GM18909 (cell line): ENCODE results near the gene MYO1H.
"Not testable (repeated sequence)": the region's sequence is repeated elsewhere in the genome, so short reads cannot be mapped to it uniquely, and the experiment has no call there.

Experiments
- ATAC-seq: cut with Tn5 transposase; IDR thresholded peaks from one replicate; pipeline ENCODE4 v1.9.1; 2021; ENCODE audit warnings: mild to moderate bottlenecking; ENCODE audit not compliant: unreplicated experiment, poor library complexity

MYO1H gene

DNA sequence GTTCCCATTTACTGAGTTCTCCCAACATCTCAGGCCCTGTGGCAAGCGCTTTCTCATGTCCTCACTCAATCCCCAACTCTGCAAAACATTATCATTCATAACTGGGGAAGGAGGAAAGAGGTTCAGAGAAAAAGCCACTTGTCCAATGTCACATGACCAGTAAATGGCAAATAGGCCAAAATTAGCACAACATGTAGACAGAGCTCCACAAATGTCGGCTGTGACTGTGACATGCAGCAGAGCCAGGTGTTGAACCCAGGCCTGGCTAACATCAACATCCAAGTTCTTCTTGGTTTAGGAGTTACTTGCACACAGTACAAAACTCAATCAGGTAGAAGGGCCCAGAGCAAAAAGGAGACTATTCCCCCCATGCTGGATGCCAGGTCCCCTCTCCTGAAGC, 118.6 kb downstream of the MYO1H start:
- no peak for ATAC-seq

GRCh38 chr12:109466821-109467220, 119.1 kb downstream of the MYO1H start:
- ATAC-seq, result no peak

- no peak for ATAC-seq
These were observed 120.4 kb downstream of the MYO1H start for GRCh38 chr12:109467978-109468676.

GRCh38 chr12:109469517-109469916, 121.8 kb downstream of the MYO1H start:
- no peak for ATAC-seq

GRCh38 chr12:109473006-109473405, 125.3 kb downstream of the MYO1H start:
- no peak for ATAC-seq

GRCh38 chr12:109473526-109474270, 126.0 kb downstream of the MYO1H start:
- ATAC-seq, result not testable (repeated sequence)

DNA sequence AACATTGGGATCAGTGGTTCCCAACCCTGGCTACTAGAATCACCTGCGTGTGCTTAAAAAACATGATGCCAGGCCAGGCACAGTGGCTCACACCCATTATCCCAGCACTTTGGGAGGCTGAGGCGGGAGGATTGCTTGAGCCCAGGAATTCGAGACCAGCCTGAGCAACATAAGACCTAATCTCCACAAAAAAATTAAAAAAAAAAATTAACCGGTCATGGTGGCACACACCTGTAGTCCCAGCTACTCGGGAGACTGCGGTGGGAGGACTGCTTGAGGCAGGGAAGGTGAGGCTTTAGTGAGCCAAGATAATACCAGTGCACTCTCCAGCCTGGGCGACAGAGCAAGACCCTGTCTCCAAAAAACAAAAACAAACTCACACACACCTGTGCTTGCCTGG, 127.4 kb downstream of the MYO1H start:
- no peak for ATAC-seq

- ATAC-seq, result no peak
These were observed 128.5 kb downstream of the MYO1H start for GRCh38 chr12:109475993-109476806.

DNA sequence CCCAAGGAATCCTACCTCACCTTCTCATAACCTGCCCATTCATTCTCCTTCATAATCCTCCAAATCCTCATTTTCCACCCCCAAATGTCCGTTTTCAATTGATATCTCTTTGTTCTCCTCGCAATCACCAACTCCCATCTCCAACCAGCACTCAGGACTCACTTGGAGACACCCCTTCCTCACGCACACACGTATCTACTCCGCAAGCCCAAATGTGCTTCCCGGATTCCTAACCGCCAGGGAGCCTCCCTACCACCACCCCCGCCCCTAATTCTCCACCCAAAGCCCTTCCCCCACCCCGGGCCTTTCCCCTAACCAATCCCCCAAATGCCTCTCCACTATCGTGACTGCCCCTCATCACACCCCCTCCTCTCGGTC, 129.1 kb downstream of the MYO1H start:
- ATAC-seq, result no peak

GRCh38 chr12:109477185-109477962, 129.7 kb downstream of the MYO1H start, which contains the start of the genes KCTD10 and UBE3B:
Gene KCTD10 (minus strand): TSS chr12:109477300. CDS start chr12:109477262, 38 bp downstream.
Gene UBE3B (plus strand): TSS chr12:109477634. CDS start chr12:109483552, 5,918 bp downstream.
- ATAC-seq, result peak; percentile 94

- ATAC-seq, result no peak
These were observed 130.2 kb downstream of the MYO1H start for GRCh38 chr12:109477963-109478315.

DNA sequence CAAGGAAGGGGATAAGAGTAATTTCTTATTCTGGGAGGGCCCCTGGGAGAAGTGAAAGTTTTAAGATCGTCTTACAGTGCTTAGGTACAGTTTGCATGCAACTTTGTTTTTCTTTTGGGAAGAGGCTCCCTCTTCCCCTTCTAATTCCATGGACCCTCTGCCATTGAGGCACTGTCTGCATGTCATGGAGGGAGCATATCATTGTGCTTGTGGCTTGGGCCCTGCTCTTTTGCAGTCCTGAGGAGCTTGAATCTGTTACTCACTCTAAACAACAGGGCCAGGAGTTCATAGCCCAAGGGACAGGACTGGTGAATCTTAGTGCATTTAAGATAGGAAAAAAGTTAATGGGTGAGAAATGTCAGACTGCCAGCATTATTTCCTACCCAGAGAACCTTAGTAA, 132.1 kb downstream of the MYO1H start:
- ATAC-seq, result no peak

DNA sequence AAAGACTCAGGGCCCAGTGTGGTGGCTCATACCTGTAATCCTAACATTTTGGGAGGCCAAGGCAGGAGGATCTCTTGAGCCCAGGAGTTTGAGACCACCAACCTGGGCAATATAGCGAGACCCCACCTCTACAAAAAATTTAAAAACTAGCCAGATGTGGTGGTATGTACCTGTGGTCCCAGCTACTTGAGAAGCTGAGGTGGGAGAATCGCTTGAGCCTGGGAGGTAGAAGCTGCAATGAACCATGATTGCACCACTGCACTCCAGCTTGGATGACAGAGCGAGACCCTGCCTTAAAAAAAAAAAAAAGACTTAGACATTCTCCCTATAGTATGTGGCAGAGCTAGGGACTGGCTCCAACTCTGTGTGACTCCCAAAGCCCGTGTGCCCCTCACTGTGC, 132.7 kb downstream of the MYO1H start:
- ATAC-seq, result no peak

- ATAC-seq, result no peak
These were observed 134.2 kb downstream of the MYO1H start for GRCh38 chr12:109481863-109482262.

GRCh38 chr12:109482491-109482890, 134.8 kb downstream of the MYO1H start:
- ATAC-seq, result no peak

DNA sequence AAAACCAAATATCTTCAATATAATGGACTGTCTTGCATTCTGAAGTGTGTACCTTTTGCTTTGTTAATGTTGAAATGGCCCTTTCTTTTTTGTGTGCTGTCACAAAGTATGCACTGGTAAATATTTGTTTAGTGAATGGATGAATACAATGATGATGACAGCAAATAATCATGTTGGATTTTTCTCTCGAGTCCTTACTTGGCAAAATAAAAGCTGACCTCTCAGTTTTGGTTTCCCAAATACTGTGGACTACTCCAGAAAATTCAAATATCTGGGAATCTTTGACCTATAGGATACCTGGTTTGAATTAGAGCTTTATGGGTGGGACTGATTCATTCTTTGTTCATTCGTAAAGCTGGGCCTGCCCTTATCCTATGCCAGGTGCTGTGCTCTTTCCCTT, 135.2 kb downstream of the MYO1H start:
- no peak for ATAC-seq

- ATAC-seq, result no peak
These were observed 135.6 kb downstream of the MYO1H start for GRCh38 chr12:109483346-109483745.

- no peak for ATAC-seq
These were observed 137.5 kb downstream of the MYO1H start for GRCh38 chr12:109485201-109485600.

DNA sequence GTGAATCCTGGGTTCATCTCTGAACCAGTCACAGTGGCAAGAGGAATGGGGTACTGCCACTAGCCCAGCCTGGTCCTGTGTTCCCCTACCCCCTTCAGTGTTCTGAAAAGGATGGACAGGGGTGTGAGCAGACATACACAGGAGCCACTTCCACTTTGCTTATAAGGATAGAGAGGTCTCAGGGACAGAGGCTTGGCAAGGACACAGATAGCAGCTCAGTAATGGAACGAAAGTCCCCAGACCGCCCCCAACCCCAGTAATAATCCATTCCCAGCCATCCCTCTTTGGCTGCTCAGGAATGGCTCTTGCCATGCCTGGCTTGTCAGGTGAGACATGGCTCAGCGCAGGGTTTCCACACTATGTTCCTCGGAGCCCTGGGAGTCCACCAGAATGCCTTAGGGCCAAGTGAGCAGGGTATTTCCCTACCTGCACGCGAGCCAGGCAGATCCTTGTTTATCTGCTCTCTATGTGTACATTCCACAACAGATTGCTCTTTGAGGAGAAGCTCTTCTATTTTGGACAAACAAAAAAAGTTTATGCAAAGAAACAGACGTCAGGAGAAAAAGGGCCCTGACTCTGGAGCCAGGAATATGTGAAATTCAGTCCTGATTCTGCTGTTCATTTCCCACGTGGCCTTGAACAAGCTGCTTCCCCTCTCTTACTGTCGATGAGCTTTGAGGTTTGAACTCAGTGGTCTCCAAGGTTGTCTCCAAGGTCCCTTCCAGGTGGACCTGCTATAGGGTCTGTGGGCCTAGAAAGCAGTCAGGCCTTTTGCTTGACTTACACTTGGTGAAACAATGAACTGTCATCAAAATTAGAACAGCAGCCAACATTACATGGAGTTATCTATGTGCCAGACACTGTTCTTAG, 139.7 kb downstream of the MYO1H start:
- ATAC-seq, result no peak
